GM19468 (cell line): Measurements from ENCODE around the gene CYB5R3.
"Not testable (repeated sequence)": the region's sequence is repeated elsewhere in the genome, so short reads cannot be mapped to it uniquely, and the experiment has no call there.

Experiments
- ATAC-seq: cut with Tn5 transposase; IDR thresholded peaks from one replicate; pipeline ENCODE4 v1.9.1; 2021; ENCODE audit warnings: mild to moderate bottlenecking, moderate library complexity, moderate number of reproducible peaks; ENCODE audit not compliant: unreplicated experiment; ENCODE audit errors: extremely low read depth

Gene CYB5R3

DNA sequence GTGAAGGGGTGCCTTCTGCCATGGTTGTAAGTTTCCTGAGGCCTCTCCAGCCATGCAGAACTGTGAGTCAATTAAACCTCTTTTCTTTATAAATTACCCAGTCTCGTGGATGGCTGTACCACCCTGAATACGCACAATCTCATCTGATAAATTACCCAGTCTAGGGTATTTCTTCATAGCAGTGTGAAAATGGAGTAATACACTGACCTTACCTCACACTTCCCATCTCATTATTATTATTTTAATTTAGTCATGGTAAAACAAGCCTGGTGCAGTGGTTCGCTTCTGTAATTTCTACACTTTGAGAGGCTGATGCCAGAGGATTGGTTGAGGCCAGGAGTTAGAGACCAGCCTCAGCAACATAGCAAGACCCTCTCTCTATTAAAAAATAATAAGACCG is 30.5 kb upstream of the CYB5R3 start:
- ATAC-seq: no peak

- ATAC-seq: no peak
Measured at GRCh38 chr22:42678894-42679293, 29.7 kb upstream of the CYB5R3 start.

DNA sequence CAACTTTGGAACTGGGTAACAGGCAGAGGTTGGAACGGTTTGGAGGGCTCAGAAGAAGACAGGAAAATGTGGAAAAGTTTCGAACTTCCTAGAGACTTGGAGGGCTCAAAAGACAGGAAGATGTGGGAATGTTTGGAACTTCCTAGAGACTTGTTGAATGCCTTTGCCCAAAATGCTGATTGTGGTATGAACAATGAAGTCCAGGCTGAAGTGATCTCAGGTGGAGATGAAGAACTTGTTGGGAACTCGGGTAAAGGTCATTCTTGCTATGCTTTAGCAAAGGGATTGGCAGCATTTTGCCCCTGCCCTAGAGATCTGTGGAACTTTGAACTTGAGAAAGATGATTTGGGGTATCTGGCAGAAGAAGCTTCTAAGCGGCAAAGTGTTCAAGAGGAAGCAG is 28.7 kb upstream of the CYB5R3 start:
- not testable (repeated sequence) for ATAC-seq

DNA sequence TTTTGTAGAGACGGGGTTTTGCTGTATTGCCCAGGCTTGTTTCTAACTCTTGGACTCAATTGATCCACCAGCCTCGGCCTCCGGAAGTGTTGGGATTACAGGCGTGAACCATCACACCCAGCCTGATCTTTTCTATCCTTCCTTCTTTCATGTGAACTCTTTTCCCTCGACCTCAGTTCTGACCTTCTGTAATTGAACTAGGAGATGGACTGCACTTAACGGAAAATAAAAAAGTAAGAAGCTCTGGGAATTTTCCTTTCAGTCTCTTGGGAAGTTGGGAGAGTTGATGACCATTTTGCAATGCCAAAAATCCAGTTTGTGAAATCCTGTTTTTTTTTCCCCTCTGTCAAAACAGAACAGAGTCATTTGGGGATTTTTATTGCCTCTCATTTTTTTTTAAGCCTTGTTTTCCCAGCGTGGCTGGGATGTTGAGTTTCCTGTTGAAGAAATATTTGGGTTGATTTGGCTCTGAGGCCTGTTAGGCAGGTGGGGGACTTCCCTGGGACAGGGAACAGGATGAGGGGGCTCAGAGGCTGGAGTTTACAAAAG is 26.9 kb upstream of the CYB5R3 start:
- ATAC-seq: no peak

GRCh38 chr22:42673898-42674401 is 24.8 kb upstream of the CYB5R3 start:
- no peak for ATAC-seq

GRCh38 chr22:42673071-42673470 is 23.9 kb upstream of the CYB5R3 start:
- not testable (repeated sequence) for ATAC-seq

GRCh38 chr22:42670921-42671709 is 21.9 kb upstream of the CYB5R3 start:
- ATAC-seq: no peak

- ATAC-seq: no peak
Measured at GRCh38 chr22:42670046-42670445, 20.9 kb upstream of the CYB5R3 start.

DNA sequence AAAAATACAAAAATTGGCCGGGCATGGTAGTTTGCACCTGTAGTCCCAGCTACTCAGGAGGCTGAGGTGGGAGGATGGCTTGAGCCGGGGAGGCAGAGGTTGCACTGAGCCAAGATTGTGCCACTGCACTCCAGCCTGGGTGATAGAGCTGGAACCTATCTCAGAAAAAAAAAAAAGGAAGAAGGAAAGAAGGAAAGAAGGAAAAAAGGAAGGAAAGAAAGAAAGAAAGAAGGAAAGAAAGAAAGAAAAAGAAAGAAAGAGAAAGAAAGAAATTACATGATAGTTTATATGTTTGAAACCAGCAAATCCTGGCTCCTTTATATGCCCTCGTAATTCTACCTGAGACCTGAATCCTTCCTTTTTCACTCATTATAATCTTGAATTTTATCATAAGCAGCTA is 17.2 kb upstream of the CYB5R3 start:
- ATAC-seq: not testable (repeated sequence)

DNA sequence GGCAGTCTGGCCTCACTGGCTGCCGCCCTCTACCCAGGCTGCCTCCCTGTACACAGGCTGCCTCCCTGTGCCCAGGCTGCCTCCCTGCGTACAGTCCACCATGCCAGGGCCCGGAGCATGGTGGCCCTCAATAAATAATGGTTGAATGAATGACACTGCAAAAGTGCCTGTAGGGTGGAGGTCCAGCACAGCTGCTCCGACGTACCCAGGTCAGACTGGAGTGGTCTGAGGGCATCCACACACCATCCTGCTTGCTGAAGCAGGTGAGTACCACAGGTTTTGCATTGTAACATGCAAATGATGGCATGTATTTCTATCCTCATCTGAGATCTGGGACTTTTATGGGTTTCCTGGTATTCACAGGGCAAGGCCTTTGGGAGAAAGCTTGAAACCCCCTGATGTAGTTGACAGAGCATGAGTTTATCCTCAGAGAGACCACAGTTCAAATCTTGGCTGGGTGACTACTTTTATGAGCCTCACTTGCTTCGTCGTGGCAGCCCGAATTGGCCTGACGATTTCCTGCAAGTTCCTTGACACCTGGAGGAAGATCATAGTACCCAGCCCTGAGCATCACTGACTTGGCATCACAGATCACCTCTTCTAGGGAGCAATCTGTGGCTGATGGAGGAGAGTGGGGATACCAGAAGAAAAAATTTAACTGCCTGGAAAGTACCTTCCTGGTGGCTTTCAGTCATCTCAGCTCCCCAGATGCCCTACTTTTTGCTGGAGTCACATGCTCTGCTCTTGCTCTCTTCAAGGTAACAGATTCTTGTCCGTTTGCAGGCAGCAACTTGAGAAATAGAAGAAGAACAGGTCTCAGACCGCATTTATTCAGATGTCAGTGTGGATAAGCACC is 16.0 kb upstream of the CYB5R3 start:
- ATAC-seq: no peak

DNA sequence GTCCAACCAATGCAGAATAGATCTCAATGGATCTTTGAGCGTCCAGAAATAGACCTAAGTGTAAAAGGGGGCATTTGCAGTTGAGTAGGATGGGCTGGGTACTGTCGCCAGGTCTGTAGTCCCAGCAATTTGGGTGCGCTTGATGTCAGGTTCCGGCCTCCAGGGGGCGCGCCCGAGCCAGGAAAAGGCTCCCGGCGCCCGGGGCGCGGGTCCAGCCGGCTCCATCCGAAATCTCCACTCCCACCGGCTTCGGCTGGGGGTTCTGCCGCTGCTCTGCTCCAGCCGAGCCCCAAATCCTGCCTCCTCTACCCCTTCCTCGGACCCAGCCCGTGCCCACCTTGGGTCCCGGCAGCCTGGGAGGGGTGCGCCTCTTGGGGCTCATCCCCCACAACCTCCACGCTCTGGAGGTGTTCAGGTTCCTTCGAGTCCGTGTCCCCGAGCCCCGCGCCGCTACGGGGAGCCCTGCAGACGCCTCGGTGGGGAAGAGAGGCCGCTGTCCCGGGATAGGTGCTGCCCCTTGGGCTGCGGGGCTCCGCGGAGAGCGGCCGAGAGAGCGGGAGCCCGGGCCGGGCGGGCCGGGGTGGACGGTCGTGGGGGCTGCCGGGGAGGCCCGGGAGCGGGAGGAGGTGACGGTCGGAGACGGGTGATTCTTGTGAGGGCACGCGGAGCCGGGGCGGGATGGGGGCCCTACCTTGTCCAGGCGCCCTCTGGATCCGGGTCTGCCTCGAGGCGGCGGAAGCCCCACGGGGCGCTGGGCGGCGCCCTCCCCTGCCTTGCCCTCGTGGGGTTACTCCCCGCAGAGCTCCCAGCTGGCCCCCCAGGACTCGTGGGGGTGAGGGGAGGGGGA is 13.0 kb upstream of the CYB5R3 start:
- no peak for ATAC-seq

GRCh38 chr22:42656578-42656977 is 7.4 kb upstream of the CYB5R3 start:
- ATAC-seq: no peak

- ATAC-seq: peak; percentile 26
Measured at GRCh38 chr22:42655693-42656092, 6.5 kb upstream of the CYB5R3 start.

- no peak for ATAC-seq
Measured at GRCh38 chr22:42654436-42655073, 5.4 kb upstream of the CYB5R3 start.

DNA sequence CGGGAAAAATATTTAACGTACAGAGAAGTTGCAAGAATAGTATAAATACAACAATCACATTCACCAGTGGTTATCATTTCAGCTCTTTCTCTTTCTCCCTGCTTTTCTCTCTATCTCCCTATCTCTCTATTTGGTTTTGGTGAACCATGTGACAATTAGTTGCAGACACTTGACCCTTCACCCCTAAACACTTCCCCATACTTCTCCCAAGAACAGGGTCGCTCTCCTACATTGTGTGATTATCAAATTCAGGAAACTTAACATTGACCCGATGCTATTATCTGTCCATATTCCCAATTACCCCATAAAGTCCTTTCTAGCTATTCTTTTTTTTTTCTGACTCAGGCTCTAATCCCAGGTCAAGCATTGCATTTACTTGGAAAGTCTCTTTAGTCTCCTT is 4.8 kb upstream of the CYB5R3 start:
- no peak for ATAC-seq

GRCh38 chr22:42651134-42651533 is 1.9 kb upstream of the CYB5R3 start:
- ATAC-seq: no peak

- no peak for ATAC-seq
Measured at GRCh38 chr22:42648368-42649245, 585 bp downstream of the CYB5R3 start.

DNA sequence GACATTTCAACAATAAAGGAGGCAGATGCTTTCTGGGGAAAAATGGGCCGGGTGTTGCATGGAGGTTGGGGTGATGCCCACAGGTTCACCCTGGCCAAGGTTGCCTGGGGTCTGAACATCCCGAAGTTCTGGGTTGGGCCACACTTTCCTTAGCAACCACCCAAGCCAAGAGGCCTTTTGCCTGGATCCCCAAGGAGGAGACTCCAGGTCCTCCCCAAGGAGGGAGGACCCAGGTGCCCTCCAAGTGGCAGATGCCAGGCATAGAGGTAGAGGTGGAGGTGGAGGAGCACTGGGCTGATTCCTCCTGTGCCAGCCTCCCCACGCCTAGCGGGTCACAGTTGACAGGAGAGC is 1.2 kb downstream of the CYB5R3 start:
- no peak for ATAC-seq
